Diencephalon (tissue), 1 donor: Measurements from ENCODE around the gene RAD54L2. TPM values are rescaled to one million over a fixed set of nuclear protein-coding genes. Genes with fewer than 3 reads are reported as not detected.

Source experiments
- total RNA-seq: library from RNA; depleted of rRNA; stranded (reverse); fragments of >200 nt; gene quantifications from one replicate; pipeline ENCODE4 v1.2.3, GENCODE V29; 2014

RAD54L2 gene, protein sequence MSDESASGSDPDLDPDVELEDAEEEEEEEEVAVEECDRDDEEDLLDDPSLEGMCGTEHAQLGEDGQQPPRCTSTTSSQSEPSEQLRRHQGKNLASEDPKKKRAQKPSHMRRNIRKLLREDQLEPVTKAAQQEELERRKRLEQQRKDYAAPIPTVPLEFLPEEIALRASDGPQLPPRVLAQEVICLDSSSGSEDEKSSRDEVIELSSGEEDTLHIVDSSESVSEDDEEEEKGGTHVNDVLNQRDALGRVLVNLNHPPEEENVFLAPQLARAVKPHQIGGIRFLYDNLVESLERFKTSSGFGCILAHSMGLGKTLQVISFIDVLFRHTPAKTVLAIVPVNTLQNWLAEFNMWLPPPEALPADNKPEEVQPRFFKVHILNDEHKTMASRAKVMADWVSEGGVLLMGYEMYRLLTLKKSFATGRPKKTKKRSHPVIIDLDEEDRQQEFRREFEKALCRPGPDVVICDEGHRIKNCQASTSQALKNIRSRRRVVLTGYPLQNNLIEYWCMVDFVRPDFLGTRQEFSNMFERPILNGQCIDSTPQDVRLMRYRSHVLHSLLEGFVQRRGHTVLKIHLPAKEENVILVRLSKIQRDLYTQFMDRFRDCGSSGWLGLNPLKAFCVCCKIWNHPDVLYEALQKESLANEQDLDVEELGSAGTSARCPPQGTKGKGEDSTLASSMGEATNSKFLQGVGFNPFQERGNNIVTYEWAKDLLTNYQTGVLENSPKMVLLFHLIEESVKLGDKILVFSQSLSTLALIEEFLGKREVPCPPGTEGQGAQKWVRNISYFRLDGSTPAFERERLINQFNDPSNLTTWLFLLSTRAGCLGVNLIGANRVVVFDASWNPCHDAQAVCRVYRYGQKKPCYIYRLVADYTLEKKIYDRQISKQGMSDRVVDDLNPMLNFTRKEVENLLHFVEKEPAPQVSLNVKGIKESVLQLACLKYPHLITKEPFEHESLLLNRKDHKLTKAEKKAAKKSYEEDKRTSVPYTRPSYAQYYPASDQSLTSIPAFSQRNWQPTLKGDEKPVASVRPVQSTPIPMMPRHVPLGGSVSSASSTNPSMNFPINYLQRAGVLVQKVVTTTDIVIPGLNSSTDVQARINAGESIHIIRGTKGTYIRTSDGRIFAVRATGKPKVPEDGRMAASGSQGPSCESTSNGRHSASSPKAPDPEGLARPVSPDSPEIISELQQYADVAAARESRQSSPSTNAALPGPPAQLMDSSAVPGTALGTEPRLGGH (N-terminal part only)
- total RNA-seq: 25.8 TPM

DNA sequence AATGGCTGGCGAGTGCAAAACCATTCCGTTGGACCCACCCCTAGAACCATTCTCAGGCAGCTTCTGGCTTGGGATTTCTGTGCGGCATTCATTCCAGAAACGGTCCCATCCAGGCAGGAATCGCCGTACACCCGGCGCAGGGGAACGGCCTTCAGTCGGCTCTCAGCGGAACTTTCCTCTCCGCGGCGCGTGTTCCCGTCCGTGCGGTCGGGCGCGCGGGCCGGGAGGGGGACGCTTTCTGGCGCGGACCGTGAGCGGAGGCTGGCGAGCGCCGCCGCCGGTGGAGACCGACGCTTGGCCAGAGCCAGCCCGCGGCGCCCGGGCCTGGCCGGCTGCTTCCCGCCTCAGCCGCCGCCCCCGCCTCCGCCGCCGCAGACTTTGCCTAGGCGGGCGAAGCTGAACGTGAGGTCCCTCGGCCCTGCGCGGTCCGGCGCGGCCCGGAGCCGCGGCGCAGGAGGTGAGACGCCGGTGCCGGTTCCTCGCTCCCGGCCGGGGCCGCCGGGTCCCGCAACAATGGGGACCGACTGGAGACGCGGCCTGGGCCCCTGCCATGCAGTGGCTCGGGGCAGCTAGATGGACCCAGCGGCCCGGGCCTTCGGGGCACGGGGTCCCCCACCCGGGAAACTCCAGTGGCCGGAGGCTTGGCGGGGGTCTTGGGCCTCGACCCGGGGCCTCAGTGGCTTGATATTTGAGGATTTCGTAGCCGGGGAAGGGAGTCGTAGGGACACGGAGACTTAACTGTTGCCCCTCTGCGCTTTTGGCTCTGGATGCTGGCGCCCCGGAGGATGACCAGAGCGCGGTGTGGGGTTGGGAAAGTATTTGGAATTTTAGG, at the start of gene RAD54L2:
RAD54L2 (plus strand) TSS at position 261 of the 832 bp plus-strand sequence. CDS start 51,702 bp downstream, outside the sequence.

Other genes with a start within 250 kb of the RAD54L2 start
- gene MANF, start 153.4 kb upstream of the RAD54L2 start, total RNA-seq: 34.6 TPM
- gene RBM15B, start 147.4 kb upstream of the RAD54L2 start, total RNA-seq: 30.7 TPM
- 20.3 TPM for gene DCAF1, start 38.7 kb upstream of the RAD54L2 start, total RNA-seq
- gene TEX264, start 132.5 kb downstream of the RAD54L2 start, total RNA-seq: 26.5 TPM
- 12.5 TPM for gene GRM2, start 168.3 kb downstream of the RAD54L2 start, total RNA-seq
- not detected for gene IQCF6, start 240.5 kb downstream of the RAD54L2 start, total RNA-seq